LHCN-M2 (cell line): Measurements from ENCODE around the gene WDHD1. TPM values are rescaled to one million over a fixed set of nuclear protein-coding genes. Genes with fewer than 3 reads are reported as not detected.
"Not testable (repeated sequence)": the region's sequence is repeated elsewhere in the genome, so short reads cannot be mapped to it uniquely, and the experiment has no call there.

ENCODE experiments used
- DNase-seq: peaks from one replicate; pipeline ENCODE4 v3.0.0-alpha.2; 2012; ENCODE audit warnings: low read depth
- total RNA-seq: library from RNA; depleted of rRNA; stranded (reverse); fragments of >200 nt; gene quantifications from 2 replicates; pipeline ENCODE4 v1.2.3, GENCODE V29; 2014; rRNA removed

The WDHD1 gene
- total RNA-seq, 1 experiment from 2014 or later, result 25.5 TPM

DNA sequence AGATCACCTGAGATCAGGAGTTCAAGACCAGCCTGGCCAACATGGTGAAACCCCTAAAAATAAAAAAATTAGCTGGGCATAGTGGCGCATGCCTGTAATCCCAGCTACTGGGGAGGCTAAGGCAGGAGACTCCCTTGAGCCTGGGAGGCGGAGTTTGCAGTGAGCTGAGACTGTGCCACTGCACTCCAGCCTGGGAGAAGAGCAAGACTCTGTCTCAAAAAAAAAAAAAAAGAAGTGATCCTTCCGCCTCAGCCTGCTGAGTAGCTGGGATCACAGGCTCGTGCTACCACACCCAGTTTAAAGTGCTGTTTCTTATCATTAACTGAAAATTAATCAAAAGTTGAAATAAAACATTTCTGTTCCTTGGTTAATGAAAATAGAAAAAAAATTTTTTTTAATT lies 117.9 kb downstream of the WDHD1 start:
- DNase-seq, result not testable (repeated sequence)

DNA sequence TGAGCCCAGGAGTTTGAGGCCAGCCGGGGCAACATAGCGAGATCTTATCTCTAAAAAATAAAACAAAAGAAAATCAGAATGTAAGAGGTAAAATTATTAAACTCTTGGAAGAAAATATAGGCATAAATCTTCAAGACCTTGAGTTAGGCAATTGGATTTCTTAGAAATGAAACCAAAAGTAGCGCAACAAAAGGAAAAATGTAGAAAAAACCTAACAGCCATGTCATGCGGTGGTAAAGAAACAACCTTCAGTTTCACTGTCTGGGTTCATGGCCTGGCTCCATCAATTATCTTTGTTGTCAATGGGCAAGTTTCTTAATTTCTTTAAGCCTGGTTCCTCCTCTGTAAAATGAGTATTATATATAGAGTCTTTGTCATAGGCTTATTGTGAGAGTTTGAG lies 118.7 kb downstream of the WDHD1 start:
- DNase-seq, result no peak

DNA sequence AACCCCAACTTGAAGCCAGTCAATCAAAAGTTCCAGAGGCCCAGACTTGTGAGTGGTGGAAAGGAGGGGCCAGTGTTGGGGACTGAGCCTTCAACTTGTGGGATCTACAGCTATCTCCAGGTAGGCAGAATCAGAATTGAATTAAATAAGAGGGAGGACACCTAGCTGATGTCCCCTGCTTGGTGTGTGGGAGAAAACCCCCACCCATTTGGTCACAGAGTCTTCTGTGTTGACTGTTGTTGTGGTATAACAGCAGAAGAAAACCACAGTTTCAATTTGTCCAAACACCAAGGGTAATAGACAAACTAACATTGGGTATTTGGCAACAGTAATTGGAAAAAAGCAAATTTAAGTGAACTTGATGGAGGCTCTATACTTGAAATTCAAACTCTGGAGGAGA lies 120.8 kb downstream of the WDHD1 start:
- DNase-seq, result no peak

DNA sequence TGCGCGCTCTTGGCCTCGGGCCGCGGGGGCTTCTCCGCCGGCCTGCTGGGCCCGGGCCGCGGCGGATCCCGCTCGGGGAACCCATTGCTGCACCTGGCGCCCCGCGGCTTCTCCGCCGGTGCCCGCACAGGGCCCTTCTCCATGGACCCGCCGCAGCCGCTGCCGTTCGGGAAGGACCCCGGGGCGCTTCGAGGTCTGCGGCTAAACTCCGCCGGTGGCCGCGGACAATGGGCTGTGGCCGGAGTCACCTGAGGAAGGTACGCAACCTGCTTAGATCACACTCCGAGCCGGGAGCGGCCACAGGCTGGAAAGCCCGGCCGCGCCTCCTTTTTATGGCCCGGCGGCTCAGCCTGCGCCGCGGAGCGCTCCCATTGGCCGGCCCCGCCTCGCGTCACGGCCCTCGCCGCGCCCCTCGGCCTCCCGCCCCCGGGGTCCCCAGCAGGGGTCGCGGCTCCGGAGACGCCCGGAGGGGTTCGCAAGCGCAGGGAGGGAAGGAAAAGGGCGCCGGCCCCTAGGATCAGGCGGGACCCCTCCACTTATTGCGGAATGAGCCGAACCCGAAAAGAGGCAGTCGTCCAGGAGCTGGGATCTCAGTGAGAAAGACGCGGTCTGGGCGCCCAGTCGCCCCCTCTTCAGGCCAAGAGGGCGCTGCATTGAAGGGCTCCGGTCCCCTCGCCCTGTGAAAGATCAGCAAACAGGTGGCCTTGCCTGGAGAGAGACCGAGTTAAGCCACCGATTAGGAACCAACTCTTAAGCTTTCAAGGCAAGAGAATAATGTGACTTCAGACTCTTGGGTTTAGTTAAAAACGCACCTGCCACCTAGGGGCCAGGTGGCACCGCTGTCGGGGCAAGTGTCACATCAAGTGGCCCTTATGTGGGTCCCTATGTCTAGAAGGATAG lies 124.1 kb downstream of the WDHD1 start, which contains the start of gene GCH1:
TSS of gene GCH1 (minus strand) at position 306 of the 900 bp plus-strand sequence. CDS start at position 143, 163 bp downstream.
- peak; percentile 19 for DNase-seq

GRCh38 chr14:54902143-54902520 lies 124.8 kb downstream of the WDHD1 start:
- DNase-seq, result peak; percentile 20

DNA sequence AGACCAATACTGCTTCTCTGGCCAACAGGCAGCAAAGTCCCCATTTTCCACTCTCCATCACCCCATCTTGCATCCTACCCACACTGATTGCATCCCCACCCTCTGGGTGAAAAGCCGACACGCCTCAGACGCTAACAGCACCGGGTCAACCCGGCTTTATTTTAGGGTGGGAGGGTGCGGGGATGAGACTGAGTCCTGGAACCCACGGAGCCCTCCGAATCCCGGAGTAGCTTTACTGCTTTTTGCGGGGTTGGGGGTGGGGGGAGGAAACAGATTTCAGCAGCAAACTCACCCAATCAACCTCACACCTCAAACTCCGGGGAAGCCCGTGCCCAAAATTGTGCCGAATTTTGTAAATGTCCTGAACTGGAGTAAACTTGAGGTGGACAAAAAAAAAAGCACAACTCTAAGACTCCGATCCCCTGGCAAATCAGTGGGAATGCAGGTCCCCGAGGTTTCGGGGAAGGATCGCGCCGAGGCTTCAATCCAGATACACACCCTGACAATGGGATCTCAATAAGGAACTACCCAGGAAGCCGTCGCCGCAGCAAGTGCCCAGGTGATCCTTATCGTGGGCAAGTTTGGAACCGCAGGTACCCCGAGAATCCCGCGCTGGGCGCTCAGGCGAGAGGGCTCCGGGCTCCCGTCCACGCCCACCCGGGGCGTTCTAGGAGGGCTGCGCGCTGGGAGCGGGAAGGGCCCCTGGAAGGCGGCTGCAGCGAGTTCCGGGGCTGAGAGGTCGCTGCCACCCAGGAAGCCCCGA lies 125.3 kb downstream of the WDHD1 start:
- DNase-seq, result no peak

DNA sequence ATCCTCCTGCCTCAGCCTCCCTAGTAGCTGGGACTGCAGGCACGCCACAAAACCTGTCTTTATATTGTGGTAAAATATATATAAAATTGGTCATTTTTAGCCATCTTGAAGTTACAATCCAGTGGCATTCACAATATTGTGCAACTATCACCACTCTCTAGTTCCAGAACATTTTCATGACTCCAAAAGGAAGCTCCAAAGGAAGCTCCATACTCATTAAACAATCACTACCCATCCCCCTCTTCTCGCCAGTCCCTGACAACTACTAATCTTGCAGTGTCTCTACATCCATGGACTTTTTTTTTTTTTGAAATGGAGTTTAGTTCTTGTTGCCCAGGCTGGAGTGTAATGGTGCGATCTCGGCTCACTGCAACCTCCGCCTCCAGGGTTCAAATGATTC lies 127.3 kb downstream of the WDHD1 start:
- DNase-seq, result no peak

GRCh38 chr14:54897809-54898555 lies 128.9 kb downstream of the WDHD1 start:
- not testable (repeated sequence) for DNase-seq

DNA sequence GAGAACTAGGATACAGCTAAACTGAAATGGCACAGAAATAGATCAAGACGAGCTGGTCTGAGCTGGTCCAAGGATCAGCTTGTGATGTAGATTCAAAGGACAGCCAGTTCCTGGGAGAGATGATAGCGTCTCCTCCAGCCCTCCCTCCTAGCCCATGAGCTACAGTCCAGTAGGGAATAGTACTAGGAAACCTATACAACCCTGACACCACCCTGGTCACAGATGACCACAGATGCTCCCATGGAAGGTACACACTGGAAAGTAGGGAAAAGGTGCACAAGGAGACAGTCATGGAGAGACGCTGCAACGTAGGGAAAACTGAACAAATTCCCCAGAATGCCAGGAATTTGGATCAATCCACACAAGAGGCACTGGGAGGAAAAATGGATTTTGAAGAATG lies 131.2 kb downstream of the WDHD1 start:
- no peak for DNase-seq

- DNase-seq, result peak; percentile 19
Measured at GRCh38 chr14:54894995-54895394, 131.9 kb downstream of the WDHD1 start.

- DNase-seq, result peak; percentile 64
Measured at GRCh38 chr14:54893151-54893760, 133.6 kb downstream of the WDHD1 start.

- no peak for DNase-seq
Measured at GRCh38 chr14:54891471-54892245, 135.2 kb downstream of the WDHD1 start.

DNA sequence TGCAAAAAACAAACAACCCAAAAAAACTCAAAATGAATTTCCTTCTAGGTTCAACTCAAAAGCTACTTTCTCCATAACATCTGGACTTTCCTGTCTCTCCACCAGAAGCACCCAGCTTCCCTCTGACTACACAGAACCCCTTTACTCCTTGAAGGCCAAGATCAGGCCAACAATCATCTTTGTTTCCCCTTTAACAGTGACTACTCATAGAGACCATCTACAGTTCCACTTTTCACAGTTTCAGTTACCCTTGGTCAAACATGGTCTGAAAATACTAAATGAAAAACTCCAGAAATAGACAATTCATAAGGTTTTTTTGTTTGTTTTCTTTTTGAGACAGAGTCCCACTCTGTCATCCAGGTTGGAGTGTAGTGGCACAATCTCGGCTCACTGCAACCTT lies 136.1 kb downstream of the WDHD1 start:
- no peak for DNase-seq

- no peak for DNase-seq
Measured at GRCh38 chr14:54889919-54890318, 137.0 kb downstream of the WDHD1 start.

Other genes starting within 250 kb of the WDHD1 start
- gene GCH1, start 124.3 kb downstream of the WDHD1 start, total RNA-seq, result 0.51 and 0.80 TPM in 2 replicates
- gene SOCS4, start 137 bp upstream of the WDHD1 start, total RNA-seq, result 21.7 and 33.9 TPM in 2 replicates
- gene MAPK1IP1L, start 24.5 kb upstream of the WDHD1 start, total RNA-seq, result 117 and 196 TPM in 2 replicates
- 247 and 288 TPM in 2 replicates for gene LGALS3, start 102.2 kb upstream of the WDHD1 start, total RNA-seq
- 91.2 and 97.3 TPM in 2 replicates for gene DLGAP5, start 164.5 kb upstream of the WDHD1 start, total RNA-seq
- gene FBXO34, start 244.3 kb upstream of the WDHD1 start, total RNA-seq, result 13.7 and 14.0 TPM in 2 replicates